GM19043 (cell line): ENCODE measurements around the gene MRPL4.

ENCODE experiments used
- ATAC-seq: cut with Tn5 transposase; IDR thresholded peaks from one replicate; pipeline ENCODE4 v1.9.1; 2021; ENCODE audit warnings: low read depth; ENCODE audit not compliant: unreplicated experiment

Gene MRPL4

GRCh38 chr19:10286803-10287737, 35.1 kb downstream of the MRPL4 start, which contains the start of gene ICAM4:
ICAM4 (plus strand) TSS chr19:10286955; CDS start chr19:10287013, 58 bp downstream.
- ATAC-seq = no peak

- ATAC-seq = no peak
Observed at GRCh38 chr19:10288662-10289166, 36.7 kb downstream of the MRPL4 start.

GRCh38 chr19:10289167-10289835, 37.3 kb downstream of the MRPL4 start:
- no peak for ATAC-seq

GRCh38 chr19:10289836-10290356, 37.9 kb downstream of the MRPL4 start, which contains the start of gene ICAM5:
ICAM5 (plus strand) TSS chr19:10289952; CDS start chr19:10290044, 92 bp downstream.
- ATAC-seq = no peak

GRCh38 chr19:10290357-10290875, 38.4 kb downstream of the MRPL4 start:
- ATAC-seq = no peak

GRCh38 chr19:10290876-10291553, 39.0 kb downstream of the MRPL4 start:
- no peak for ATAC-seq

GRCh38 chr19:10291554-10292205, 39.7 kb downstream of the MRPL4 start:
- no peak for ATAC-seq

- ATAC-seq = peak; percentile 40
Observed at GRCh38 chr19:10292206-10292788, 40.3 kb downstream of the MRPL4 start.

GRCh38 chr19:10292789-10293636, 41.0 kb downstream of the MRPL4 start:
- no peak for ATAC-seq

- ATAC-seq = no peak
Observed at GRCh38 chr19:10293637-10294367, 41.8 kb downstream of the MRPL4 start.

- ATAC-seq = no peak
Observed at GRCh38 chr19:10294368-10294697, 42.3 kb downstream of the MRPL4 start.

- ATAC-seq = peak; percentile 54
Observed at GRCh38 chr19:10295305-10295846, 43.4 kb downstream of the MRPL4 start.

GRCh38 chr19:10295847-10296591, 44.0 kb downstream of the MRPL4 start:
- ATAC-seq = no peak

- no peak for ATAC-seq
Observed at GRCh38 chr19:10299545-10300458, 47.8 kb downstream of the MRPL4 start.

- no peak for ATAC-seq
Observed at GRCh38 chr19:10305139-10305806, 53.3 kb downstream of the MRPL4 start.
